ENCODE measurements around the gene NLN. TPM values are rescaled to one million over a fixed set of nuclear protein-coding genes. Genes with fewer than 3 reads are reported as not detected.

NLN gene
- total and polyA plus RNA-seq, 9 of the 15 experiments (the other 6 are each of a cell fraction or from before 2014, with no cell fraction given): 6.9 to 45.2 (median 28.8) TPM

DNA sequence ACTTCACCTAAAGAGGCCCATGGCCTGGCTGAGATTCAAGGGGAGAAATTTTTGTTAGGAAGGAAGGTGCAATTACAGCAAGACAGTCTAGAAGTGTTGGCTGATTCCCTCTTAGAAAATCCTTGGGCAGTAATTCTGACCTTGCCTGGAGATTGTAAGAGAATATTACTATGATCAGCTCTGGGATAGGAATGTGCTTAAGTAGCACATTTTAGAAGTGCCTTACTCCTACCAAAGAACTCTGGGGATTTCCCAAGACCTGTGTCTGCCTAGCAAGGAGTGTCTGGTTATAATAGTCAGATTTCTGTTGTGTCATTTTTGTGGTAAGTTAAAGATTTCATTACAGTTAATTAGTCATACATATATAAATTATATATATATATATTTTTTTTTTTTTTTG lies 52.3 kb downstream of the NLN start:
- H3K4me1 ChIP-seq (replicated peaks in 1 of 2; ENCODE audit: control insufficient read depth in 2 of 2, insufficient read depth in 2 of 2, low read length in 2 of 2): no peaks in the 10 kb centered on the region
- H3K79me2 ChIP-seq (ENCODE audit: control insufficient read depth, insufficient read depth, low read length): no peaks in the 10 kb centered on the region
- H3K27me3 ChIP-seq (ENCODE audit: control insufficient read depth in 2 of 2, insufficient read depth in 2 of 2, low read length in 2 of 2): no peaks in the 10 kb centered on the region
- no peaks in the 10 kb centered on the region for H4K20me1 ChIP-seq (replicated peaks; ENCODE audit: control insufficient read depth, insufficient read depth, low read length)
- in situ Hi-C loops (cut with MboI): no loop called here
- H3K4me2 ChIP-seq (ENCODE audit: insufficient read depth, low read length): no peak overlapping the region
- no TSS peak for BruUV-seq (replicated peaks)
- intact Hi-C loops (cut with micrococcal nuclease): no loop called here
- FAIRE-seq (no peak), ATAC-seq (no peak), DNase-seq (ENCODE audit: extremely low read depth in 1 of 4, low spot score in 3 of 4) (no peak)
- H3K36me3 ChIP-seq (ENCODE audit: control insufficient read depth, insufficient read depth, low read length): peaks cover 15% of the 10 kb centered on the region; the same call in 1 of the 3 replicates
- H3K27ac ChIP-seq (ENCODE audit: extremely low read depth, low read depth, low read length): no peak overlapping the region
- H3K9ac ChIP-seq (ENCODE audit: insufficient read depth in 1 of 2, low read depth in 2 of 2, low read length in 2 of 2): no peak overlapping the region
- H3K4me3 ChIP-seq: no peak overlapping the region
- CTCF ChIA-PET (ENCODE audit: low intra/inter-chr PET ratio): no interaction called here
- no peak overlapping the region for H2AFZ ChIP-seq (ENCODE audit: low read depth, low read length)
- POLR2A ChIA-PET: no interaction called here
- no peaks in the 10 kb centered on the region for H3K9me3 ChIP-seq (replicated peaks; ENCODE audit: control insufficient read depth, insufficient read depth, low read depth, low read length)
- no peaks in the 10 kb centered on the region for H3K9me1 ChIP-seq (ENCODE audit: control insufficient read depth, insufficient read depth, low read length)
- TF ChIP-seq ZFP30 (CRISPR knock-in tag; IDR thresholded peaks at IDR 0.05; ENCODE audit: borderline replicate concordance) (no peak), TEAD4 (IDR thresholded peaks at IDR 0.05; ENCODE audit: low read length) (no peak), TEAD4 (CRISPR knock-in tag; IDR thresholded peaks at IDR 0.05; ENCODE audit: borderline replicate concordance) (no peak), NFXL1 (CRISPR knock-in tag; IDR thresholded peaks at IDR 0.05) (no peak), FOXM1 (IDR thresholded peaks at IDR 0.05; ENCODE audit: low read depth) (no peak), FOXM1 (CRISPR knock-in tag; IDR thresholded peaks at IDR 0.05; ENCODE audit: low read depth) (no peak), ZNF212 (CRISPR knock-in tag; IDR thresholded peaks at IDR 0.05) (no peak), BACH1 (tag; IDR thresholded peaks at IDR 0.05) (no peak), TCFL5 (CRISPR knock-in tag; conservative IDR thresholded peaks at IDR 0.05) (no peak), ZBTB1 (CRISPR knock-in tag; IDR thresholded peaks at IDR 0.05; ENCODE audit: borderline replicate concordance, low read depth) (no peak), MEF2A (IDR thresholded peaks at IDR 0.05; ENCODE audit: control insufficient read depth, low read depth, low read length) (no peak), BRD9 (IDR thresholded peaks at IDR 0.05; ENCODE audit: low read depth, partially characterized antibody) (no peak), POLR2A (conservative IDR thresholded peaks at IDR 0.05) (no peak), HNRNPH1 (optimal IDR thresholded peaks at IDR 0.05; ENCODE audit: low read depth, low read length) (no peak), HNRNPLL (IDR thresholded peaks at IDR 0.05; ENCODE audit: low read depth, low read length, poor library complexity, severe bottlenecking) (no peak)
- TF ChIP-seq, protein P1, sequence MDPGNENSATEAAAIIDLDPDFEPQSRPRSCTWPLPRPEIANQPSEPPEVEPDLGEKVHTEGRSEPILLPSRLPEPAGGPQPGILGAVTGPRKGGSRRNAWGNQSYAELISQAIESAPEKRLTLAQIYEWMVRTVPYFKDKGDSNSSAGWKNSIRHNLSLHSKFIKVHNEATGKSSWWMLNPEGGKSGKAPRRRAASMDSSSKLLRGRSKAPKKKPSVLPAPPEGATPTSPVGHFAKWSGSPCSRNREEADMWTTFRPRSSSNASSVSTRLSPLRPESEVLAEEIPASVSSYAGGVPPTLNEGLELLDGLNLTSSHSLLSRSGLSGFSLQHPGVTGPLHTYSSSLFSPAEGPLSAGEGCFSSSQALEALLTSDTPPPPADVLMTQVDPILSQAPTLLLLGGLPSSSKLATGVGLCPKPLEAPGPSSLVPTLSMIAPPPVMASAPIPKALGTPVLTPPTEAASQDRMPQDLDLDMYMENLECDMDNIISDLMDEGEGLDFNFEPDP (CRISPR knock-in tag; IDR thresholded peaks at IDR 0.05): no peak
- TF ChIP-seq, protein P2, sequence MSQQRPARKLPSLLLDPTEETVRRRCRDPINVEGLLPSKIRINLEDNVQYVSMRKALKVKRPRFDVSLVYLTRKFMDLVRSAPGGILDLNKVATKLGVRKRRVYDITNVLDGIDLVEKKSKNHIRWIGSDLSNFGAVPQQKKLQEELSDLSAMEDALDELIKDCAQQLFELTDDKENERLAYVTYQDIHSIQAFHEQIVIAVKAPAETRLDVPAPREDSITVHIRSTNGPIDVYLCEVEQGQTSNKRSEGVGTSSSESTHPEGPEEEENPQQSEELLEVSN (IDR thresholded peaks at IDR 0.05; ENCODE audit: borderline replicate concordance in 1 of 2, extremely low read depth in 1 of 2, insufficient read depth in 1 of 2, insufficient read length in 1 of 2, low read depth in 1 of 2, low read length in 1 of 2, poor library complexity in 1 of 2, severe bottlenecking in 1 of 2): no peak
- TF ChIP-seq, protein P3, sequence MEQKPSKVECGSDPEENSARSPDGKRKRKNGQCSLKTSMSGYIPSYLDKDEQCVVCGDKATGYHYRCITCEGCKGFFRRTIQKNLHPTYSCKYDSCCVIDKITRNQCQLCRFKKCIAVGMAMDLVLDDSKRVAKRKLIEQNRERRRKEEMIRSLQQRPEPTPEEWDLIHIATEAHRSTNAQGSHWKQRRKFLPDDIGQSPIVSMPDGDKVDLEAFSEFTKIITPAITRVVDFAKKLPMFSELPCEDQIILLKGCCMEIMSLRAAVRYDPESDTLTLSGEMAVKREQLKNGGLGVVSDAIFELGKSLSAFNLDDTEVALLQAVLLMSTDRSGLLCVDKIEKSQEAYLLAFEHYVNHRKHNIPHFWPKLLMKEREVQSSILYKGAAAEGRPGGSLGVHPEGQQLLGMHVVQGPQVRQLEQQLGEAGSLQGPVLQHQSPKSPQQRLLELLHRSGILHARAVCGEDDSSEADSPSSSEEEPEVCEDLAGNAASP (IDR thresholded peaks at IDR 0.05): no peak
- TF ChIP-seq, protein P4, sequence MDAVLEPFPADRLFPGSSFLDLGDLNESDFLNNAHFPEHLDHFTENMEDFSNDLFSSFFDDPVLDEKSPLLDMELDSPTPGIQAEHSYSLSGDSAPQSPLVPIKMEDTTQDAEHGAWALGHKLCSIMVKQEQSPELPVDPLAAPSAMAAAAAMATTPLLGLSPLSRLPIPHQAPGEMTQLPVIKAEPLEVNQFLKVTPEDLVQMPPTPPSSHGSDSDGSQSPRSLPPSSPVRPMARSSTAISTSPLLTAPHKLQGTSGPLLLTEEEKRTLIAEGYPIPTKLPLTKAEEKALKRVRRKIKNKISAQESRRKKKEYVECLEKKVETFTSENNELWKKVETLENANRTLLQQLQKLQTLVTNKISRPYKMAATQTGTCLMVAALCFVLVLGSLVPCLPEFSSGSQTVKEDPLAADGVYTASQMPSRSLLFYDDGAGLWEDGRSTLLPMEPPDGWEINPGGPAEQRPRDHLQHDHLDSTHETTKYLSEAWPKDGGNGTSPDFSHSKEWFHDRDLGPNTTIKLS (IDR thresholded peaks at IDR 0.05; ENCODE audit: borderline replicate concordance, low read depth): no peak
